ENCODE data around the gene KDM2A.
A peak's percentile ranks its signal among the peaks of the same experiment; 100 is the strongest.

The KDM2A gene

GRCh38 chr11:67079065-67079705 lies 39.9 kb upstream of the KDM2A start:
- no peaks in the 10 kb centered on the region for H3K36me3 ChIP-seq (ENCODE audit: control insufficient read depth in 2 of 2, insufficient read depth in 1 of 2, low read length in 2 of 2)
- no peak overlapping the region for H3K4me3 ChIP-seq (ENCODE audit: low read depth, low read length)
- ChIA-PET CTCF (interaction anchor here (0.7 to 1.3 kb wide), 4 partner anchors 17 to 301 kb away, joined by 3 to 5 read pairs (median 4); no protein-coding TSS in a partner anchor), POLR2A (interaction anchor here (0.6 to 1.5 kb wide), 2 partner anchors 88 to 90 kb away, joined by 3 to 4 read pairs; no protein-coding TSS in a partner anchor)
- H3K9me3 ChIP-seq (ENCODE audit: control insufficient read depth, insufficient read depth, low read depth, low read length), result no peaks in the 10 kb centered on the region
- TF ChIP-seq ZNF146 (tag by site-specific recombination; IDR thresholded peaks at IDR 0.05) (no peak), ZFHX2 (tag by site-specific recombination; conservative IDR thresholded peaks at IDR 0.05) (0 out of 2 replicates have a peak, but pooled peaks have one; percentile 0), AEBP2 (tag by site-specific recombination; IDR thresholded peaks at IDR 0.05; ENCODE audit: borderline replicate concordance) (no peak), ZNF600 (tag by site-specific recombination; IDR thresholded peaks at IDR 0.05) (no peak), ZSCAN23 (tag by site-specific recombination; IDR thresholded peaks at IDR 0.05) (no peak), ZNF354C (tag by site-specific recombination; IDR thresholded peaks at IDR 0.05; ENCODE audit: borderline replicate concordance, low read depth) (no peak)
- H3K27ac ChIP-seq (ENCODE audit: extremely low read depth, low read depth, low read length), result no peak overlapping the region
- H3K4me1 ChIP-seq (ENCODE audit: control insufficient read depth, insufficient read depth, low read length), result no peaks in the 10 kb centered on the region

DNA sequence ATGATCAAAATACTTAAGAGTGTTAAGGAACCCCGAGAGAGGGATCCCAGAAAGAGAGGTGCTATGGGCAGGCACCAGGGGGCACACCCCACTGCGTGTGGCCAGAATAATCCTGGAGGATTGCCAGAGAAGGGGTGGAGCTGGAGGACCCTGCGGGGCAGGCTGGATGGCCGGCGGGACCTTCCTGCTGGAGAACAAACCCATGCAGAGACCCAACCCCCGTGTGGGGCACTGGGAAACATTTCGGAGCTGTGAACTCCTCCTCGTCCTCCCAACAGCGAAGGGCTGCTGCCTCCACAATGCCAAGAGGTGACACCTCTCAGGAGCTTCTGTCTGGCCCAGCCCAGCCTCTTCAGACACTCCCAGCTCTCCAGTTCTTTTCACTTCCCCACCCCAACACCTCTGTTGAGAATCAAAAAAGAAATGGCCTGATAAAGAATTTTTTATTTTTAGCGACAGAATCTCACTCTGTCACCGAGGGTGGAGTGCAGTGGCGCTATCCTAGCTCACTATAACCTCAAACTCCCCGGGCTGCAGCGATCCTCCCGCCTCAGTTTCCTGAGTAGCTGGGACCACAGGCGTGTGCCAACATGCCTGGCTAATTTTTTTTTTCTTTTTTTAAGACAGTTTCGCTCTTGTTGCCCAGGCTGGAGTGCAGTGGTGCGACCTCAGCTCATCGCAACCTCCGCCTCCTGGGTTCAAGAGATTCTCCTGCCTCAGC lies 36.8 kb upstream of the KDM2A start:
- POLR2A ChIA-PET, result interaction anchor here (0.7 to 1.6 kb wide), 3 partner anchors 19 to 235 kb away, joined by 3 to 5 read pairs (median 4); no protein-coding TSS in a partner anchor
- H3K27ac ChIP-seq (ENCODE audit: extremely low read depth, low read depth, low read length), result no peak overlapping the region

GRCh38 chr11:67083786-67084366 lies 35.2 kb upstream of the KDM2A start:
- no peak overlapping the region for H3K4me3 ChIP-seq (ENCODE audit: low read depth, low read length)
- POLR2A ChIA-PET, result interaction anchor here (0.6 to 0.7 kb wide), 2 partner anchors 27 to 88 kb away, joined by 4 to 5 read pairs; no protein-coding TSS in a partner anchor
- no peak overlapping the region for H3K27ac ChIP-seq (ENCODE audit: extremely low read depth, low read depth, low read length)
- CTCF ChIA-PET, result interaction anchor here (0.6 to 3.0 kb wide), 7 partner anchors 10 to 298 kb away, joined by 3 to 21 read pairs (median 4); no protein-coding TSS in a partner anchor
- no peaks in the 10 kb centered on the region for H3K9me3 ChIP-seq (ENCODE audit: control insufficient read depth, insufficient read depth, low read depth, low read length)
- no peaks in the 10 kb centered on the region for H3K36me3 ChIP-seq (ENCODE audit: control insufficient read depth in 2 of 2, insufficient read depth in 1 of 2, low read length in 2 of 2)
- no peaks in the 10 kb centered on the region for H3K4me1 ChIP-seq (ENCODE audit: control insufficient read depth, insufficient read depth, low read length)
- TF ChIP-seq, protein P1, sequence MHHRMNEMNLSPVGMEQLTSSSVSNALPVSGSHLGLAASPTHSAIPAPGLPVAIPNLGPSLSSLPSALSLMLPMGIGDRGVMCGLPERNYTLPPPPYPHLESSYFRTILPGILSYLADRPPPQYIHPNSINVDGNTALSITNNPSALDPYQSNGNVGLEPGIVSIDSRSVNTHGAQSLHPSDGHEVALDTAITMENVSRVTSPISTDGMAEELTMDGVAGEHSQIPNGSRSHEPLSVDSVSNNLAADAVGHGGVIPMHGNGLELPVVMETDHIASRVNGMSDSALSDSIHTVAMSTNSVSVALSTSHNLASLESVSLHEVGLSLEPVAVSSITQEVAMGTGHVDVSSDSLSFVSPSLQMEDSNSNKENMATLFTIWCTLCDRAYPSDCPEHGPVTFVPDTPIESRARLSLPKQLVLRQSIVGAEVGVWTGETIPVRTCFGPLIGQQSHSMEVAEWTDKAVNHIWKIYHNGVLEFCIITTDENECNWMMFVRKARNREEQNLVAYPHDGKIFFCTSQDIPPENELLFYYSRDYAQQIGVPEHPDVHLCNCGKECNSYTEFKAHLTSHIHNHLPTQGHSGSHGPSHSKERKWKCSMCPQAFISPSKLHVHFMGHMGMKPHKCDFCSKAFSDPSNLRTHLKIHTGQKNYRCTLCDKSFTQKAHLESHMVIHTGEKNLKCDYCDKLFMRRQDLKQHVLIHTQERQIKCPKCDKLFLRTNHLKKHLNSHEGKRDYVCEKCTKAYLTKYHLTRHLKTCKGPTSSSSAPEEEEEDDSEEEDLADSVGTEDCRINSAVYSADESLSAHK (tag by site-specific recombination; IDR thresholded peaks at IDR 0.05), result peak; percentile 94
- TF ChIP-seq ZFP37 (tag by site-specific recombination; IDR thresholded peaks at IDR 0.05) (no peak), KLF16 (tag by site-specific recombination; IDR thresholded peaks at IDR 0.05) (no peak), PRDM1 (tag by site-specific recombination; IDR thresholded peaks at IDR 0.05) (peak; percentile 78)

More for the DNA sequence above, 36.8 kb upstream of the KDM2A start:
- H3K36me3 ChIP-seq (ENCODE audit: control insufficient read depth in 2 of 2, insufficient read depth in 1 of 2, low read length in 2 of 2), result no peaks in the 10 kb centered on the region
- no peak overlapping the region for H3K4me3 ChIP-seq (ENCODE audit: low read depth, low read length)
- H3K4me1 ChIP-seq (ENCODE audit: control insufficient read depth, insufficient read depth, low read length), result no peaks in the 10 kb centered on the region
- CTCF ChIA-PET, result interaction anchor here (0.6 to 3.0 kb wide), 17 partner anchors 10 to 300 kb away, joined by 3 to 21 read pairs (median 5); partner anchors contain the start of gene ANKRD13D
- H3K9me3 ChIP-seq (ENCODE audit: control insufficient read depth, insufficient read depth, low read depth, low read length), result no peaks in the 10 kb centered on the region
- TF ChIP-seq, protein P1 (tag by site-specific recombination; IDR thresholded peaks at IDR 0.05), result 0 out of 2 replicates have a peak, but pooled peaks have one; percentile 69
- TF ChIP-seq GLIS1 (tag by site-specific recombination; IDR thresholded peaks at IDR 0.05) (peak; percentile 75), ZNF202 (tag by site-specific recombination; IDR thresholded peaks at IDR 0.05; ENCODE audit: borderline replicate concordance) (no peak), GLIS2 (tag by site-specific recombination; IDR thresholded peaks at IDR 0.05) (0 out of 2 replicates have a peak, but pooled peaks have one; percentile 16), ZNF223 (tag by site-specific recombination; IDR thresholded peaks at IDR 0.05) (no peak), ZBTB20 (tag by site-specific recombination; IDR thresholded peaks at IDR 0.05) (no peak; the same call in 1 of the 2 replicates), ZIC2 (tag by site-specific recombination; IDR thresholded peaks at IDR 0.05) (peak; percentile 63)
